GM12878 (cell line): ENCODE data around the gene POLR3E. TPM values are rescaled to one million over a fixed set of nuclear protein-coding genes. Genes with fewer than 3 reads are reported as not detected.

Experiments
- ATAC-seq: fragments of 200-7000 bp; cut with Tn5 transposase; 3 replicates; pipeline ENCODE4 v1.9.1; 2020; ENCODE audit warnings: mild to moderate bottlenecking, moderate library complexity
- BruUV-seq: library from RNA; stranded (reverse); fragments of 400-500 nt; replicated peaks from 2 replicates; lab custom pipeline; 2021; lab: Mats Ljungman, UMichigan
- CTCF ChIA-PET: fragments of 300-600 bp; sonication (Branson Sonifier 250); formaldehyde crosslinking; extraction: SDS; loops from one replicate; lab custom pipeline; 2021; ENCODE audit warnings: inconsistent platforms; lab: Yijun Ruan, JAX
- POLR2A ChIA-PET: fragments of 350-600 bp; formaldehyde crosslinking; extraction: SDS; loops from one replicate; lab custom pipeline; 2021; ENCODE audit warnings: inconsistent platforms; lab: Charles Lee
- RAD21 ChIA-PET: fragments of 300-600 bp; sonication (Branson Sonifier 250); formaldehyde crosslinking; loops from one replicate; lab custom pipeline; 2023; ENCODE audit warnings: antibody characterized with exemption; ENCODE audit not compliant: unreplicated experiment; lab: Charles Lee
- SMC1A ChIA-PET: fragments of 300-600 bp; sonication (Branson Sonifier 250); formaldehyde crosslinking; loops from one replicate; lab custom pipeline; 2023; ENCODE audit not compliant: unreplicated experiment, uncharacterized antibody; lab: Charles Lee
- DNase-seq: peaks from one replicate; pipeline ENCODE4 v3.0.0-alpha.2; 2011; ENCODE audit warnings: low read depth, low spot score
- FAIRE-seq: peaks from 3 replicates; lab custom pipeline; 2011; peaks lifted over from hg19 to GRCh38; lab: Jason Lieb, UNC
- H2AFZ ChIP-seq: 2 replicates; pipeline ENCODE4 v1.6.0; 2011; ENCODE audit warnings: low read depth, low read length, control low read depth; ENCODE audit not compliant: control insufficient read depth
- H3K27ac ChIP-seq: 2 replicates; pipeline ENCODE4 v1.5.1; 2011; ENCODE audit warnings: control low read depth; ENCODE audit not compliant: control insufficient read depth, insufficient read depth
- H3K27me3 ChIP-seq, 2 experiments: replicated peaks in 1 of 2; 2 replicates each; pipeline versions ENCODE4 v1.6.0 to v1.6.1; 2011; ENCODE audit warnings: low read length in 1 of 2; ENCODE audit not compliant: control insufficient read depth in 2 of 2, insufficient read depth in 2 of 2
- H3K36me3 ChIP-seq, 2 experiments: 2 replicates each; pipeline ENCODE4 v1.5.1; 2011; ENCODE audit warnings: low read length in 1 of 2; ENCODE audit not compliant: control insufficient read depth in 2 of 2, insufficient read depth in 2 of 2
- H3K4me1 ChIP-seq: 2 replicates; pipeline ENCODE4 v1.6.1; 2011; ENCODE audit warnings: mild to moderate bottlenecking, low read length, moderate library complexity, mixed read lengths; ENCODE audit not compliant: control insufficient read depth, insufficient read depth
- H3K4me2 ChIP-seq: 2 replicates; pipeline ENCODE4 v1.6.0; 2011; ENCODE audit warnings: control low read depth; ENCODE audit not compliant: control insufficient read depth, insufficient read depth
- H3K4me3 ChIP-seq: fragments of 200-600 bp; sonication (generic); 2 replicates; pipeline ENCODE4 v1.5.1; 2016
- H3K79me2 ChIP-seq: 2 replicates; pipeline ENCODE4 v1.6.0; 2011; ENCODE audit warnings: low read length; ENCODE audit not compliant: control insufficient read depth, insufficient read depth
- H3K9ac ChIP-seq: 2 replicates; pipeline ENCODE4 v1.8.0; 2011; ENCODE audit warnings: low read length, control low read depth, mixed read lengths; ENCODE audit not compliant: control insufficient read depth, insufficient read depth
- H3K9me3 ChIP-seq: replicated peaks from 3 replicates; pipeline ENCODE4 v1.5.1; 2011; ENCODE audit warnings: mild to moderate bottlenecking, low read length; ENCODE audit not compliant: control insufficient read depth, insufficient read depth
- H4K20me1 ChIP-seq: 2 replicates; pipeline ENCODE4 v1.6.0; 2011; ENCODE audit not compliant: control insufficient read depth, insufficient read depth
- CREM ChIP-seq: IDR thresholded peaks from 2 replicates; pipeline ENCODE4 v1.6.1; 2014; ENCODE audit warnings: antibody characterized with exemption, low read depth
- FOXK2 ChIP-seq: fragments of 450-650 bp; IDR thresholded peaks from 2 replicates; pipeline ENCODE4 v1.6.1; 2017; ENCODE audit warnings: mild to moderate bottlenecking, moderate library complexity
- LARP7 ChIP-seq: fragments of 450-650 bp; IDR thresholded peaks from 2 replicates; pipeline ENCODE4 v1.6.1; 2017; ENCODE audit warnings: mild to moderate bottlenecking
- MTA3 ChIP-seq: IDR thresholded peaks from 2 replicates; pipeline ENCODE4 v1.6.1; 2012; ENCODE audit warnings: low read length, inconsistent platforms, borderline replicate concordance
- NBN ChIP-seq: fragments of 450-650 bp; IDR thresholded peaks from 2 replicates; pipeline ENCODE4 v1.6.1; 2016
- NFIC ChIP-seq: IDR thresholded peaks from 2 replicates; pipeline ENCODE4 v1.6.1; 2012; ENCODE audit warnings: low read depth, mild to moderate bottlenecking, inconsistent platforms, low read length, moderate library complexity
- RUNX3 ChIP-seq: IDR thresholded peaks from 2 replicates; pipeline ENCODE4 v1.6.1; 2012; ENCODE audit warnings: low read length, inconsistent platforms
- in situ Hi-C: fragments of 300-500 bp; cut with MboI; formaldehyde crosslinking; loops from 9 replicates; pipeline ENCODE4 v1.14.3; 2018; ENCODE audit warnings: mixed read lengths
- intact Hi-C: fragments of 100-400 bp; cut with micrococcal nuclease; formaldehyde crosslinking; loops from one replicate; pipeline ENCODE4 v1.14.2; 2022; ENCODE audit not compliant: unreplicated experiment
- polyA plus RNA-seq, 11 experiments: library from polyadenylated mRNA; depleted of rRNA in 4 of 11; unstranded in 6 of 11; stranded (reverse) in 5 of 11; fragments of >200 nt; fragmentation: Nextera tagmentation in 4 of 11; fragmentation: Illumina TruSeq in 1 of 11; extraction: Ambion mirVana in 4 of 11; extraction: Trizol in 1 of 11; gene quantifications; 1 replicate in 1 of 11; 2 replicates in 10 of 11; pipeline versions ENCODE4 v1.2.1 to v1.2.3, GENCODE V29; 2011 to 2016; ENCODE audit warnings: inconsistent platforms in 2 of 11, missing spikeins in 2 of 11, low read depth in 1 of 11
- total RNA-seq, 4 experiments: library from RNA; depleted of rRNA in 3 of 4; stranded (reverse); fragments of >200 nt in 3 of 4; fragmentation: Illumina TruSeq in 1 of 4; extraction: Trizol in 1 of 4; gene quantifications; 2 replicates each; pipeline versions ENCODE4 v1.2.1 to v1.2.3, GENCODE V29; 2013 to 2021
- TF ChIP-seq, protein P1 (sequence below): IDR thresholded peaks from 2 replicates; pipeline ENCODE4 v1.6.1; 2012; ENCODE audit warnings: low read depth, low read length, improper control_type of control experiment
- TF ChIP-seq, protein P2 (sequence below): IDR thresholded peaks from 2 replicates; pipeline ENCODE4 v1.6.1; 2011; ENCODE audit warnings: low read depth, mild to moderate bottlenecking, low read length, moderate library complexity, borderline replicate concordance; ENCODE audit errors: extremely low read depth
- TF ChIP-seq, protein P3 (sequence below): fragments of 450-650 bp; IDR thresholded peaks from 2 replicates; pipeline ENCODE4 v1.6.1; 2014; ENCODE audit warnings: mild to moderate bottlenecking
- TF ChIP-seq, protein P4 (sequence below): fragments of 450-650 bp; IDR thresholded peaks from 2 replicates; pipeline ENCODE4 v1.6.1; 2016; ENCODE audit warnings: mild to moderate bottlenecking
- TF ChIP-seq, protein P5 (sequence below): fragments of 450-650 bp; IDR thresholded peaks from 2 replicates; pipeline ENCODE4 v1.6.1; 2017; ENCODE audit warnings: mild to moderate bottlenecking, moderate library complexity

Gene POLR3E
- total and polyA plus RNA-seq, 10 of the 15 experiments (the other 5 are each of a cell fraction or from before 2014, with no cell fraction given), result 11.1 to 79.5 (median 39.7) TPM

DNA sequence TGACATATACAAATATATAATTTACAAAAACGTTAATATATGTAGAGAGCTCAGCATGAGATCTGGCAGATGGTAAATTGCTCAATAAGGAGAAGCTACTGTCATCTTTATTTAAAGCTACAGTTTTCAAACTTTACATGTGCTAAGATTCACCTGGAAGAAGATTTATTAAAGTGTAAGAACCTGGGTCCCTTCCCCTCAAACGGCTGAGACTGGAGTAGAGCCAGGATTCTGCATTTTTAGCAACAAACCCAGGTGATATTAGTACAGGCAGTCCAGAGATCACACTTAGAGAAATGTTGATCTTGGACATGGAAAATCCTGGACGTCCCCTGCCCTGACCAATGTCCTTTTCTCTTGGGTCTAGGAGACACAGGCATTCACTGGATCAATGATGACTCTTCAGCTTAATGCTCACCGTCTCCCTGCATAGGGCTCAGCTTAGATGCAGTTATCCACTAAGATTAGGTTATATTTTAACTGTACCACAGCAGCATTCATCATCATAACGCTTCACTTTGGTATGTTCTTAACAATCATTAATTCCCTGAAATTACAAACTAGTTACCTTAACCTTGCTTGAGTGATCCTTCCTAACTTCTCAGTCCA is 56.8 kb downstream of the POLR3E start (continued):
- TF ChIP-seq, protein P1, sequence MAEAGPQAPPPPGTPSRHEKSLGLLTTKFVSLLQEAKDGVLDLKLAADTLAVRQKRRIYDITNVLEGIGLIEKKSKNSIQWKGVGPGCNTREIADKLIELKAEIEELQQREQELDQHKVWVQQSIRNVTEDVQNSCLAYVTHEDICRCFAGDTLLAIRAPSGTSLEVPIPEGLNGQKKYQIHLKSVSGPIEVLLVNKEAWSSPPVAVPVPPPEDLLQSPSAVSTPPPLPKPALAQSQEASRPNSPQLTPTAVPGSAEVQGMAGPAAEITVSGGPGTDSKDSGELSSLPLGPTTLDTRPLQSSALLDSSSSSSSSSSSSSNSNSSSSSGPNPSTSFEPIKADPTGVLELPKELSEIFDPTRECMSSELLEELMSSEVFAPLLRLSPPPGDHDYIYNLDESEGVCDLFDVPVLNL, result no peak
- no peak for TF ChIP-seq LARP7
- TF ChIP-seq, protein P2, sequence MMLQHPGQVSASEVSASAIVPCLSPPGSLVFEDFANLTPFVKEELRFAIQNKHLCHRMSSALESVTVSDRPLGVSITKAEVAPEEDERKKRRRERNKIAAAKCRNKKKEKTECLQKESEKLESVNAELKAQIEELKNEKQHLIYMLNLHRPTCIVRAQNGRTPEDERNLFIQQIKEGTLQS, result no peak
- no peak for TF ChIP-seq FOXK2

DNA sequence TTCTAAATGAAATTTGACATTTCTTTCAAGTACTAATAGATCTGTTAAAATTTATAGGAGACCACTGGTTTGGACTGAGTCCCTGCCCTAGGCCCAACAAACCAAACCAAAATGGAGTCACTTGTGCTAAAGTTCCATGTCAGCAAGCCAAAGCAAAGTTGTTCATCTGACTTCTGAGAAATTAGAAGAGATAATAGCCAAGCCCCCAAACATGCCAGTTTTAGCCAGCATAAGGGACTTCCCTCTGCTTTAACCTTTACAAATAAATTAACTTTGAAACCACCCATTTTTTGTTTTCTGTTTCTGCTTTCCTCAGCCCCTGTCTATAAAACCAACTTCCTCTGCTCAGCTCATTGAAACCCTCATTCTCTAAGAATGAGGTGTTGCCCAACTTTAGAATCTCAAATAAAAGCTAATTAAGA is 58.3 kb downstream of the POLR3E start:
- Histone ChIP-seq H3K9ac (no peak overlapping the region), H2AFZ (no peak overlapping the region), H3K79me2 (peaks cover 15% of the 10 kb centered on the region), H3K4me3 (no peak overlapping the region), H3K4me2 (no peak overlapping the region; the same call in 1 of the 2 replicates), H3K27me3 (no peaks in the 10 kb centered on the region), H3K36me3 (peaks cover 1 to 15% of the 10 kb centered on the region in 2 experiments), H3K4me1 (peaks cover 40% of the 10 kb centered on the region), H3K27ac (peak overlapping the region; percentile 39; the same call in 1 of the 2 replicates), H4K20me1 (no peaks in the 10 kb centered on the region), H3K9me3 (no peaks in the 10 kb centered on the region; the same call in 2 of the 3 replicates)
- ChIA-PET RAD21 (interaction anchor here (0.8 to 7.2 kb wide), 4 partner anchors 14 to 82 kb away, joined by 3 to 64 read pairs (median 5); no protein-coding TSS in a partner anchor), SMC1A (interaction anchor here (1.2 to 9.1 kb wide), 4 partner anchors 10 to 26 kb away, joined by 3 to 205 read pairs (median 3); partner anchors contain the start of gene CDR2), POLR2A (interaction anchor here (0.7 to 10.9 kb wide), 3 partner anchors 14 to 1196 kb away, joined by 3 to 185 read pairs (median 6); partner anchors contain the start of gene CDR2), CTCF (interaction anchor here (0.6 to 5.8 kb wide), 6 partner anchors 10 to 1083 kb away, joined by 3 to 26 read pairs (median 11); no protein-coding TSS in a partner anchor)
- DNase-seq (peak; percentile 56), ATAC-seq (peak; percentile 63), FAIRE-seq (no peak)
- BruUV-seq, result no TSS peak
- in situ Hi-C loops (no loop called here), intact Hi-C loops (no loop called here)
- TF ChIP-seq, protein P3, sequence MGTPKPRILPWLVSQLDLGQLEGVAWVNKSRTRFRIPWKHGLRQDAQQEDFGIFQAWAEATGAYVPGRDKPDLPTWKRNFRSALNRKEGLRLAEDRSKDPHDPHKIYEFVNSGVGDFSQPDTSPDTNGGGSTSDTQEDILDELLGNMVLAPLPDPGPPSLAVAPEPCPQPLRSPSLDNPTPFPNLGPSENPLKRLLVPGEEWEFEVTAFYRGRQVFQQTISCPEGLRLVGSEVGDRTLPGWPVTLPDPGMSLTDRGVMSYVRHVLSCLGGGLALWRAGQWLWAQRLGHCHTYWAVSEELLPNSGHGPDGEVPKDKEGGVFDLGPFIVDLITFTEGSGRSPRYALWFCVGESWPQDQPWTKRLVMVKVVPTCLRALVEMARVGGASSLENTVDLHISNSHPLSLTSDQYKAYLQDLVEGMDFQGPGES, result no peak
- TF ChIP-seq MTA3, result no peak
- TF ChIP-seq, protein P4, sequence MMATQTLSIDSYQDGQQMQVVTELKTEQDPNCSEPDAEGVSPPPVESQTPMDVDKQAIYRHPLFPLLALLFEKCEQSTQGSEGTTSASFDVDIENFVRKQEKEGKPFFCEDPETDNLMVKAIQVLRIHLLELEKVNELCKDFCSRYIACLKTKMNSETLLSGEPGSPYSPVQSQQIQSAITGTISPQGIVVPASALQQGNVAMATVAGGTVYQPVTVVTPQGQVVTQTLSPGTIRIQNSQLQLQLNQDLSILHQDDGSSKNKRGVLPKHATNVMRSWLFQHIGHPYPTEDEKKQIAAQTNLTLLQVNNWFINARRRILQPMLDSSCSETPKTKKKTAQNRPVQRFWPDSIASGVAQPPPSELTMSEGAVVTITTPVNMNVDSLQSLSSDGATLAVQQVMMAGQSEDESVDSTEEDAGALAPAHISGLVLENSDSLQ, result peak; percentile 66
- 0 out of 2 replicates have a peak, but pooled peaks have one; percentile 53 for TF ChIP-seq NBN
- no peak for TF ChIP-seq NFIC
- TF ChIP-seq RUNX3, result 0 out of 2 replicates have a peak, but pooled peaks have one; percentile 25
- TF ChIP-seq, protein P5, sequence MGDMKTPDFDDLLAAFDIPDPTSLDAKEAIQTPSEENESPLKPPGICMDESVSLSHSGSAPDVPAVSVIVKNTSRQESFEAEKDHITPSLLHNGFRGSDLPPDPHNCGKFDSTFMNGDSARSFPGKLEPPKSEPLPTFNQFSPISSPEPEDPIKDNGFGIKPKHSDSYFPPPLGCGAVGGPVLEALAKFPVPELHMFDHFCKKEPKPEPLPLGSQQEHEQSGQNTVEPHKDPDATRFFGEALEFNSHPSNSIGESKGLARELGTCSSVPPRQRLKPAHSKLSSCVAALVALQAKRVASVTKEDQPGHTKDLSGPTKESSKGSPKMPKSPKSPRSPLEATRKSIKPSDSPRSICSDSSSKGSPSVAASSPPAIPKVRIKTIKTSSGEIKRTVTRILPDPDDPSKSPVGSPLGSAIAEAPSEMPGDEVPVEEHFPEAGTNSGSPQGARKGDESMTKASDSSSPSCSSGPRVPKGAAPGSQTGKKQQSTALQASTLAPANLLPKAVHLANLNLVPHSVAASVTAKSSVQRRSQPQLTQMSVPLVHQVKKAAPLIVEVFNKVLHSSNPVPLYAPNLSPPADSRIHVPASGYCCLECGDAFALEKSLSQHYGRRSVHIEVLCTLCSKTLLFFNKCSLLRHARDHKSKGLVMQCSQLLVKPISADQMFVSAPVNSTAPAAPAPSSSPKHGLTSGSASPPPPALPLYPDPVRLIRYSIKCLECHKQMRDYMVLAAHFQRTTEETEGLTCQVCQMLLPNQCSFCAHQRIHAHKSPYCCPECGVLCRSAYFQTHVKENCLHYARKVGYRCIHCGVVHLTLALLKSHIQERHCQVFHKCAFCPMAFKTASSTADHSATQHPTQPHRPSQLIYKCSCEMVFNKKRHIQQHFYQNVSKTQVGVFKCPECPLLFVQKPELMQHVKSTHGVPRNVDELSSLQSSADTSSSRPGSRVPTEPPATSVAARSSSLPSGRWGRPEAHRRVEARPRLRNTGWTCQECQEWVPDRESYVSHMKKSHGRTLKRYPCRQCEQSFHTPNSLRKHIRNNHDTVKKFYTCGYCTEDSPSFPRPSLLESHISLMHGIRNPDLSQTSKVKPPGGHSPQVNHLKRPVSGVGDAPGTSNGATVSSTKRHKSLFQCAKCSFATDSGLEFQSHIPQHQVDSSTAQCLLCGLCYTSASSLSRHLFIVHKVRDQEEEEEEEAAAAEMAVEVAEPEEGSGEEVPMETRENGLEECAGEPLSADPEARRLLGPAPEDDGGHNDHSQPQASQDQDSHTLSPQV, result peak; percentile 100
- no peak for TF ChIP-seq CREM
